ENCODE measurements around the gene RPL13.

- no peak for TF ChIP-seq POLR2AphosphoS5 (IDR thresholded peaks at IDR 0.05; ENCODE audit: borderline replicate concordance, low read depth, low read length)
- no peak for TF ChIP-seq EZH2 (IDR thresholded peaks at IDR 0.05)
- no peak for TF ChIP-seq FOXP2 (optimal IDR thresholded peaks at IDR 0.05; ENCODE audit: control extremely low read depth, extremely low read length, insufficient read depth)
These were observed 12.2 kb downstream of the RPL13 start for GRCh38 chr16:89572485-89573205.

Data from SK-N-MC (cell line).